Nephron progenitor cell (in vitro differentiated cells): ENCODE results near the gene ATP2A1.
"Not testable (repeated sequence)": the region's sequence is repeated elsewhere in the genome, so short reads cannot be mapped to it uniquely, and the experiment has no call there.

Experiments used
- DNase-seq: peaks from one replicate; pipeline ENCODE4 v3.0.0; 2021
- H3K27ac Mint-ChIP-seq: 2 replicates; pipeline ENCODE4 v1.8.0; 2021; ENCODE audit warnings: mild to moderate bottlenecking, moderate library complexity, mixed read lengths
- H3K27me3 Mint-ChIP-seq: 2 replicates; pipeline ENCODE4 v1.8.0; 2021; ENCODE audit warnings: mild to moderate bottlenecking, low read depth, mixed read lengths; ENCODE audit not compliant: poor library complexity
- H3K36me3 Mint-ChIP-seq: 2 replicates; pipeline ENCODE4 v1.8.0; 2021; ENCODE audit warnings: low read depth, mixed read lengths
- H3K4me1 Mint-ChIP-seq: 2 replicates; pipeline ENCODE4 v1.8.0; 2021; ENCODE audit warnings: mixed read lengths
- H3K4me3 Mint-ChIP-seq: 2 replicates; pipeline ENCODE4 v1.8.0; 2021; ENCODE audit warnings: mild to moderate bottlenecking, moderate library complexity, mixed read lengths
- H3K9me3 Mint-ChIP-seq: 2 replicates; pipeline ENCODE4 v1.8.0; 2021; ENCODE audit warnings: mild to moderate bottlenecking, moderate library complexity, mixed read lengths
- TF ChIP-seq, protein P1 (sequence below): fragments of 200-600 bp; sonication (generic); IDR thresholded peaks from 2 replicates; pipeline ENCODE4 v1.5.0; 2021; ENCODE audit warnings: antibody characterized with exemption

Gene ATP2A1

DNA sequence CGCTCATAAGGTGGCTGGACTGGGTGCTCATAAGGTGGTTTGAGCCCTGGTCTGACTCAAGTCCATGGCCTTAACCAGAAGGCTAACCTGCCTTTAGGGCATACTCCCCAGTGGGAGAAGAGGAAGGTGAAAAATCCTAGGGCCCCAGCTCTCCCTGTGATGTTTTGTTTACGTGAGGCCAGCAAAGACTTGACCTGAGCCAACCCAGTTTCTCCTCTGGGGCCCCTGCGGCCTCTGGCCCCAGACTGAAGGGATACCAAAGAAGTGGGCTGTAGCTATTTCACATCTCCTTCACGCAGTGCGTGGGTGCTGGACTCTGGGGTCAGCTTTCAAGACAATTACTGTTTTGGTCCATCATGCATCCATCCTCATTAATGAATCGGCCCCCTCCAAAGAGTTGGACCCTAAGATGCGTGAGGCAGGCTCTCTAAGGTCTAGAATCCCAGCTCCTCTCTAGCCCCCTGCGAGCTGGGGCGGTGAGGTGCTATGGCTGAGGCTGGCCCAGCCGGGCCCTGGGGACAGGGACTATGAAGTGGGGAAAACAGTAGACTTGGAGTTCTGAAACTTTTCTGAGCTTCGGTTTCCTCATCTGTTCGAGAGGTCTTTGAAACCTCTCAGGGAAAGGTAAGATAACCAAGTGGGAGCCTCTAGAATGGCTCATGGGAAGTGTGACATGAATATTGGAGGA, 13.1 kb upstream of the ATP2A1 start:
- Mint-ChIP-seq H3K27ac (peak overlapping the region; percentile 95), H3K4me3 (peak overlapping the region; percentile 97)
- no peak for DNase-seq

DNA sequence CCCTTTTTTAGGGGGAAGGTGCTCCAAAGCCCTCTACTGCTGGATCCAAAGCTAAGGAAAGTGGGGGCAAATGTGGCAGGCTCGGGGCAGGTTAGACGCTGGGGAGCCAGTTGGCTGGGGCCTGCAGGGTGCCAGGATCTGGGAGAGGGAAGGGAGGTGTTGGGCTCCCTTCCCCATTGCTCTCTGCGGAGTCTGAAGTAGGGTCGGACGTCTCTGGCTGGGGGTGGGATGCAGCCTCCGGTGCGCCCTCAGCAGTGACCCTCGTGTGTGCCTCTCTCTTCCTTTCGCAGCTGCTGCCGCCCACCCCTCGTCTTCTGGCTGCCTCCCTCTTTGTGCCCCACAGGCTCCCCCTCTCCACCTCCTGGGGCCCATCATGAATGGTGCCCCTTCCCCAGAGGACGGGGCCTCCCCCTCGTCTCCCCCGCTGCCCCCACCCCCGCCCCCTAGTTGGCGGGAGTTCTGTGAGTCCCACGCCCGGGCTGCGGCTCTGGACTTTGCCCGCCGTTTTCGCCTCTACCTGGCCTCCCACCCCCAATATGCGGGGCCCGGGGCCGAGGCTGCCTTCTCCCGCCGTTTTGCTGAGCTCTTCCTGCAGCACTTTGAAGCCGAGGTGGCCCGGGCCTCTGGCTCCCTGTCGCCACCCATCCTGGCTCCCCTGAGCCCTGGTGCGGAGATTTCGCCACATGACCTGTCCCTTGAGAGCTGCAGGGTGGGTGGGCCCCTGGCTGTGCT, 12.4 kb upstream of the ATP2A1 start:
- H3K4me1 Mint-ChIP-seq = peaks cover 36% of the 10 kb centered on the region
- TF ChIP-seq, protein P1, sequence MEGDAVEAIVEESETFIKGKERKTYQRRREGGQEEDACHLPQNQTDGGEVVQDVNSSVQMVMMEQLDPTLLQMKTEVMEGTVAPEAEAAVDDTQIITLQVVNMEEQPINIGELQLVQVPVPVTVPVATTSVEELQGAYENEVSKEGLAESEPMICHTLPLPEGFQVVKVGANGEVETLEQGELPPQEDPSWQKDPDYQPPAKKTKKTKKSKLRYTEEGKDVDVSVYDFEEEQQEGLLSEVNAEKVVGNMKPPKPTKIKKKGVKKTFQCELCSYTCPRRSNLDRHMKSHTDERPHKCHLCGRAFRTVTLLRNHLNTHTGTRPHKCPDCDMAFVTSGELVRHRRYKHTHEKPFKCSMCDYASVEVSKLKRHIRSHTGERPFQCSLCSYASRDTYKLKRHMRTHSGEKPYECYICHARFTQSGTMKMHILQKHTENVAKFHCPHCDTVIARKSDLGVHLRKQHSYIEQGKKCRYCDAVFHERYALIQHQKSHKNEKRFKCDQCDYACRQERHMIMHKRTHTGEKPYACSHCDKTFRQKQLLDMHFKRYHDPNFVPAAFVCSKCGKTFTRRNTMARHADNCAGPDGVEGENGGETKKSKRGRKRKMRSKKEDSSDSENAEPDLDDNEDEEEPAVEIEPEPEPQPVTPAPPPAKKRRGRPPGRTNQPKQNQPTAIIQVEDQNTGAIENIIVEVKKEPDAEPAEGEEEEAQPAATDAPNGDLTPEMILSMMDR = no peak
- H3K27ac Mint-ChIP-seq = peak overlapping the region; percentile 95
- H3K9me3 Mint-ChIP-seq = no peaks in the 10 kb centered on the region
- H3K27me3 Mint-ChIP-seq = peaks cover 6% of the 10 kb centered on the region
- DNase-seq = no peak
- peaks cover 36% of the 10 kb centered on the region for H3K36me3 Mint-ChIP-seq
- H3K4me3 Mint-ChIP-seq = peak overlapping the region; percentile 97

More for the DNA sequence above, 13.1 kb upstream of the ATP2A1 start:
- Mint-ChIP-seq H3K27me3 (peaks cover 6% of the 10 kb centered on the region), H3K36me3 (peaks cover 28% of the 10 kb centered on the region), H3K4me1 (peaks cover 36% of the 10 kb centered on the region), H3K9me3 (no peaks in the 10 kb centered on the region)
- TF ChIP-seq, protein P1 = no peak

DNA sequence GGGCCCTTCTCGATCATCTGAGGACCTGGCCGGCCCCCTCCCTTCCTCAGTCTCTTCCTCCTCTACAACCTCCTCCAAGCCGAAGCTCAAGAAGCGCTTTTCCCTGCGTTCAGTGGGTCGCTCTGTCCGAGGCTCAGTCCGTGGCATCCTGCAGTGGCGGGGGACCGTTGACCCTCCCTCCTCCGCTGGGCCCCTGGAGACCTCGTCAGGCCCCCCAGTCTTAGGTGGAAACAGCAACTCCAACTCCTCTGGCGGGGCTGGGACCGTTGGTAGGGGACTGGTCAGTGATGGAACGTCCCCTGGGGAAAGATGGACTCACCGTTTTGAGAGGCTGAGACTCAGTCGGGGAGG, 11.9 kb upstream of the ATP2A1 start:
- Mint-ChIP-seq H3K4me3 (peak overlapping the region; percentile 36), H3K27ac (peak overlapping the region; percentile 32), H3K36me3 (peaks cover 36% of the 10 kb centered on the region), H3K9me3 (no peaks in the 10 kb centered on the region), H3K4me1 (peaks cover 36% of the 10 kb centered on the region), H3K27me3 (peaks cover 6% of the 10 kb centered on the region)
- DNase-seq = no peak
- TF ChIP-seq, protein P1 = no peak

DNA sequence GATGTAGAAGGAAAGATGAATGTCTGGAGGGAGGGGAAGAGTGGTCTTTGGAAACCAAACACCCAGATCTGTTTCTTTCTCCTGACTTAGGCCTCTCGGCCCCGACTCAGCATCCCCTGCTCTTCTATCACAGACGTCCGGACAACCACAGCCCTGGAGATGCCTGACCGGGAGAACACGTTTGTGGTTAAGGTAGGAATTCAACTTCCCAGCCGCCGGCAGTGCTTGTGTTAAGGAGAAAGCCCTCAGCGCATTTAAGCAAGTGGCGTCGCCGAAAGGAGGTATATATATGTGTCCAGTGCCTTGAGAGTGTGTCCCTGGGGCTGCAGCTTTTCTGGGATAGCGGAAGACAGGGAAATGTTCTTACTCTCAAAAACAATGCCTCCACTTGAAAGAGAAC, 11.0 kb upstream of the ATP2A1 start:
- no peak overlapping the region for H3K4me3 Mint-ChIP-seq
- peaks cover 36% of the 10 kb centered on the region for H3K4me1 Mint-ChIP-seq
- TF ChIP-seq, protein P1 = no peak
- DNase-seq = no peak
- H3K27ac Mint-ChIP-seq = peak overlapping the region; percentile 89
- H3K27me3 Mint-ChIP-seq = peaks cover 6% of the 10 kb centered on the region
- no peaks in the 10 kb centered on the region for H3K9me3 Mint-ChIP-seq
- H3K36me3 Mint-ChIP-seq = peaks cover 32% of the 10 kb centered on the region

DNA sequence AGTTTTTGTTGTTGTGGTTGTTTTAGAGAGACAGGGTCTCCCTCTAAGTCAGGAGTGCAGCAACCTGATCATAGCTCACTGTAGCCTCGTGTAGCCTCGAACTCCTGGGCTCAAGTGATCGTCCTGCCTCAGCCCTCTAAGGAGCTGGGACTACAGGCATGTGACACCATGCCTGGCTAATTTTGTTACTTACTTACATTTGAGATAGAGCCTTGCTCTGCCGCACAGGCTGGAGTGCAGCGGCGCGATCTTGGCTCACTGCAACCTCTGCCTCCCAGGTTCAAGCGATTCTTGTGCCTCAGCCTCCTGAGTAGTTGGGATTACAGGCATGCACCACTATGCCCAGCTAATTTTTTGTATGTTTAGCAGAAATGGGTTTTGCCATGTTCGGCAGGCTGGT, 10.6 kb upstream of the ATP2A1 start:
- peaks cover 36% of the 10 kb centered on the region for H3K4me1 Mint-ChIP-seq
- H3K4me3 Mint-ChIP-seq, H3K9me3 Mint-ChIP-seq, H3K27me3 Mint-ChIP-seq, H3K27ac Mint-ChIP-seq, DNase-seq: not testable (repeated sequence)
- H3K36me3 Mint-ChIP-seq = peaks cover 32% of the 10 kb centered on the region

DNA sequence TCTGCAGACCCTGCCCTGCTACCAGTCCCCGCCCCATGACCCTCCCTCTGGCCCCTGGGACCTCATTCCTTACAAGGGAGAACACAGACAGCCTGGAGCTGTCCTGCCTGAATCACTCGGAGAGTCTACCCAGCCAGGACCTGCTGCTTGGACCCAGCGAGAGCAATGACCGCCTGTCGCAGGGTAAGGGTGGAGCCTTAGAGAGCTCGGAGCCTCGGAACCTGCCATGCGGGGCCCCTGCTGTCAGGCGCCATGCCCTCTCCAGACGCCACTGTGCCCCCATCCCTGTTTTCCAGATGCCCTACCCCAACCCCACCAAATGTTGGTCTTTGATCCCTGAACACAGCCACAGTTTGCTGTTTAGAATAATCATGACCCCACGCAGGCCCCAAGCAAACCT, 9.1 kb upstream of the ATP2A1 start:
- H3K27ac Mint-ChIP-seq = no peak overlapping the region
- H3K36me3 Mint-ChIP-seq = peaks cover 36% of the 10 kb centered on the region
- TF ChIP-seq, protein P1 = no peak
- H3K4me1 Mint-ChIP-seq = peaks cover 27% of the 10 kb centered on the region
- H3K4me3 Mint-ChIP-seq = no peak overlapping the region
- H3K9me3 Mint-ChIP-seq = no peaks in the 10 kb centered on the region
- peaks cover 6% of the 10 kb centered on the region for H3K27me3 Mint-ChIP-seq
- DNase-seq = no peak
